ENCODE results near the gene CCDC9. TPM values are rescaled to one million over a fixed set of nuclear protein-coding genes. Genes with fewer than 3 reads are reported as not detected.

The CCDC9 gene
- total RNA-seq, 1 experiment from 2014 or later: 36.9 TPM

DNA sequence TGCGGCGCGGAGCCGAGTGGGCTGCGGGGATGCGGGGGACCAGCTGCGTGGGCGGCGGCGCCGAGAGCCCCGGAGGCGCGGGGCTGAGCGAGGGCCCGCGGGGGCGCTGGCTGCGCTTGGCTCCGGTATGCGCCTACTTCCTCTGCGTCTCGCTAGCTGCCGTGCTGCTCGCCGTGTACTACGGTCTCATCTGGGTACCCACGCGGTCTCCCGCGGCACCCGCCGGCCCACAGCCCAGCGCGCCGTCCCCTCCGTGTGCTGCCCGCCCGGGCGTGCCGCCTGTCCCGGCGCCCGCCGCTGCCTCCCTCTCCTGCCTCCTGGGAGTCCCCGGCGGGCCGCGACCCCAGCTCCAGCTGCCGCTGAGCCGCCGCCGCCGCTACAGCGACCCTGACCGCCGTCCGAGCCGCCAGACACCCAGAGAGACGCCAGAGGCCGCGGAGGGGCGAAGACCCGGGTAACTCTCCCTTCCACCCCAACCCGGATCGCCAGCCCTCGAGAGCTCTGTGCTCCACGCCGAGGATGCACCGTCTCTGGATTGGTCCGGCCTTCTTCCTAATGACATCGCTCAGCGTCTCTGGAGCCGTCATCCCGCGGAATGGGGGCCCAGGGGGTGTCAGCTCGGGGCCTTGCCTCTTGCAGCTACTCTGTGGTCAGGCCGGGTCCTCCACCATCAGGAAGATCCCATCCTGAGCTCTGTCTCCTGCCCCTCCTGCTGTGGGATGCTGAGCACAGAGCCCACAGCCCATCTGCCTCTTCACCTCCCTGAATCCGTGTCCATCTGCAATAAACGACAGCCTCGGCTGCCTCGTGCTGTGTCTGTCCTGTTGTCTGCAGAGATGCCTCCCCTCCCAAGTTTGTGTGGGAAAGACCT is 18.8 kb downstream of the CCDC9 start:
- Histone ChIP-seq H4K20me1 (ENCODE audit: control insufficient read depth, insufficient read depth, insufficient read length) (no peaks in the 10 kb centered on the region), H3K56ac (ENCODE audit: insufficient read length, low read depth, low read length) (no peak overlapping the region), H3K27ac (ENCODE audit: insufficient read length, low read depth, low read length) (no peak overlapping the region), H3K79me1 (ENCODE audit: insufficient read depth, low read depth, low read length, poor library complexity, severe bottlenecking) (no peaks in the 10 kb centered on the region), H3K23me2 (ENCODE audit: insufficient read length, low read depth, low read length, poor library complexity, severe bottlenecking) (peaks cover 17% of the 10 kb centered on the region), H3K14ac (ENCODE audit: insufficient read depth, low read length) (no peak overlapping the region), H3K4ac (ENCODE audit: low read depth, low read length) (no peak overlapping the region), H4K91ac (ENCODE audit: insufficient read length, low read depth, low read length) (no peak overlapping the region), H3K23ac (ENCODE audit: insufficient read length, low read depth, low read length) (no peak overlapping the region), H3K9ac (ENCODE audit: extremely low read depth, insufficient read length, low read length) (no peak overlapping the region), H2BK20ac (ENCODE audit: low read depth, low read length, poor library complexity, severe bottlenecking) (no peak overlapping the region), H3K4me1 (ENCODE audit: insufficient read depth, low read length) (peaks cover 5% of the 10 kb centered on the region), H2AFZ (ENCODE audit: low read length) (no peak overlapping the region), H3K79me2 (ENCODE audit: insufficient read depth, low read length) (no peaks in the 10 kb centered on the region), H4K5ac (ENCODE audit: insufficient read length, low read depth, low read length) (no peak overlapping the region), H2AK5ac (ENCODE audit: insufficient read length, low read length) (no peak overlapping the region), H3K9me3 (ENCODE audit: control insufficient read depth, low read depth, low read length) (no peaks in the 10 kb centered on the region), H3K4me2 (ENCODE audit: insufficient read depth, insufficient read length, low read length) (peak overlapping the region; percentile 11), H2BK15ac (ENCODE audit: low read depth, low read length) (no peak overlapping the region), H2BK12ac (ENCODE audit: insufficient read length, low read depth, low read length) (no peak overlapping the region), H3K27me3 (ENCODE audit: insufficient read depth, low read length) (no peaks in the 10 kb centered on the region), H3T11ph (ENCODE audit: low read length) (no peak overlapping the region), H3K18ac (ENCODE audit: insufficient read length, low read depth, low read length) (no peak overlapping the region), H4K8ac (replicated peaks; ENCODE audit: insufficient read length, low read depth, low read length) (no peak overlapping the region), H2BK5ac (ENCODE audit: insufficient read length, low read length) (no peak overlapping the region), H2BK120ac (ENCODE audit: low read depth, low read length, poor library complexity, severe bottlenecking) (no peak overlapping the region)
- H3K27me3 Mint-ChIP-seq (ENCODE audit: low read depth): peaks cover 13% of the 10 kb centered on the region
- DNase-seq: no peak
- peak overlapping the region; percentile 68 to 82 for H3K4me3 Mint-ChIP-seq
- no CpG with 5 or more reads among the region's 82 CpGs for WGBS (ENCODE audit: extremely low coverage, insufficient read length, low lambda C conversion rate)
- H3K36me3 Mint-ChIP-seq (ENCODE audit: insufficient read depth in 1 of 3, low read depth in 3 of 3): peaks cover 7 to 22% (median 18%) of the 10 kb centered on the region in 3 experiments; a peak in 6 of 7 replicates
- no peaks in the 10 kb centered on the region for H3K9me3 Mint-ChIP-seq
- H3K4me1 Mint-ChIP-seq: peaks cover 22 to 27% of the 10 kb centered on the region in 2 experiments
- peak overlapping the region in 1 of 3 experiments; percentile 51; a peak in 2 of 7 replicates for H3K27ac Mint-ChIP-seq
- TF ChIP-seq, protein P1, sequence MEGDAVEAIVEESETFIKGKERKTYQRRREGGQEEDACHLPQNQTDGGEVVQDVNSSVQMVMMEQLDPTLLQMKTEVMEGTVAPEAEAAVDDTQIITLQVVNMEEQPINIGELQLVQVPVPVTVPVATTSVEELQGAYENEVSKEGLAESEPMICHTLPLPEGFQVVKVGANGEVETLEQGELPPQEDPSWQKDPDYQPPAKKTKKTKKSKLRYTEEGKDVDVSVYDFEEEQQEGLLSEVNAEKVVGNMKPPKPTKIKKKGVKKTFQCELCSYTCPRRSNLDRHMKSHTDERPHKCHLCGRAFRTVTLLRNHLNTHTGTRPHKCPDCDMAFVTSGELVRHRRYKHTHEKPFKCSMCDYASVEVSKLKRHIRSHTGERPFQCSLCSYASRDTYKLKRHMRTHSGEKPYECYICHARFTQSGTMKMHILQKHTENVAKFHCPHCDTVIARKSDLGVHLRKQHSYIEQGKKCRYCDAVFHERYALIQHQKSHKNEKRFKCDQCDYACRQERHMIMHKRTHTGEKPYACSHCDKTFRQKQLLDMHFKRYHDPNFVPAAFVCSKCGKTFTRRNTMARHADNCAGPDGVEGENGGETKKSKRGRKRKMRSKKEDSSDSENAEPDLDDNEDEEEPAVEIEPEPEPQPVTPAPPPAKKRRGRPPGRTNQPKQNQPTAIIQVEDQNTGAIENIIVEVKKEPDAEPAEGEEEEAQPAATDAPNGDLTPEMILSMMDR (conservative IDR thresholded peaks at IDR 0.05): no peak

Measured in H9 (cell line).